Kidney glomerular epithelial cell (primary cell): ENCODE results near the gene GABBR1.
A peak's percentile ranks its signal among the peaks of the same experiment; 100 is the strongest.

Experiments
- DNase-seq: peaks from one replicate; lab custom pipeline; 2025; lab: John Stamatoyannopoulos, UW

GABBR1 gene

DNA sequence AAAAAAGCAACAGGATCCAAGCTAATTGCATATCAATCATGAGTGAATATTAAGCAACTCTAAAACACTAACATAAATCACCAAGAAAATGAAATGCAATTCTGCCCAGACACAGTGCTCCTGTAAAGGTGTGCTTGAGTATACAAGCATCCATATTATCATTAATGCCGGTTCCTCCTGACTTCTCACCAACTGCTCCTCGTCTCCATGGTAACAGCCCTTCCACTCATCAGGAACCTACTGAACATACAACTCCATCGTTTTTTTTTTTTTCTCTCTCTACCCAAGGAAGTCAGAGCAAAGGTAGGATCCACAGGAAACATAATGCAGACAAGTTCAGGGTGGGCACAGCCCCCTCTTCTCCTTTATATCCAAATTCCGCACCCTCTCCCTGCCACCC lies 12.4 kb downstream of the GABBR1 start:
- DNase-seq: no peak

DNA sequence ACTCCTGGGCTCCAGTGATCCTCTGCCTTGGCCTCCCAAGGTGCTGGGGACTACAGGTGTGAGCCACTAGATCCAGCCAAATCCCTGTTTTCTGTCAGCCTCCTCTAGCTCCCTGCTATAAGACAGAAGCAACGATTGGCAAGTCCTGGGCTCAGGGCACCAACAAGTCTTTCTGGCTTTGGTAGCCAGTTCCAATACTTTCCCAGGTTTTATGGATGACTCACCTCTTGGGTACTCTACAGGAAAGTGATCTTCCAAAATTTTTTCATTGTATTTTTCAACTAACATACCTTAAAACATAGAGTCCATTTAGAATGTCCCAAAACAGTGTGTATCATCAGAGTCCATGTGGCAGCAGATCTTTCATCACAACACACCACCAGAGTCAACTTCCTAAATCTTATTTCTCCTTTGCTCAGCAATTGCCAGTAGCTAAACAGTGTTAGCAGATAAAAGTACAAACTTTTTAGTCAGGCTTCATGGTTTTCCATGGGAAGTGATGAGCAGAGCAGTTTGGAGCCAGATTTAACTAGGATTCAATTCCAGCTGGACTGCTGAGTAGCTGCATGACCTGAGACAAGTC lies 13.3 kb downstream of the GABBR1 start:
- DNase-seq: no peak

DNA sequence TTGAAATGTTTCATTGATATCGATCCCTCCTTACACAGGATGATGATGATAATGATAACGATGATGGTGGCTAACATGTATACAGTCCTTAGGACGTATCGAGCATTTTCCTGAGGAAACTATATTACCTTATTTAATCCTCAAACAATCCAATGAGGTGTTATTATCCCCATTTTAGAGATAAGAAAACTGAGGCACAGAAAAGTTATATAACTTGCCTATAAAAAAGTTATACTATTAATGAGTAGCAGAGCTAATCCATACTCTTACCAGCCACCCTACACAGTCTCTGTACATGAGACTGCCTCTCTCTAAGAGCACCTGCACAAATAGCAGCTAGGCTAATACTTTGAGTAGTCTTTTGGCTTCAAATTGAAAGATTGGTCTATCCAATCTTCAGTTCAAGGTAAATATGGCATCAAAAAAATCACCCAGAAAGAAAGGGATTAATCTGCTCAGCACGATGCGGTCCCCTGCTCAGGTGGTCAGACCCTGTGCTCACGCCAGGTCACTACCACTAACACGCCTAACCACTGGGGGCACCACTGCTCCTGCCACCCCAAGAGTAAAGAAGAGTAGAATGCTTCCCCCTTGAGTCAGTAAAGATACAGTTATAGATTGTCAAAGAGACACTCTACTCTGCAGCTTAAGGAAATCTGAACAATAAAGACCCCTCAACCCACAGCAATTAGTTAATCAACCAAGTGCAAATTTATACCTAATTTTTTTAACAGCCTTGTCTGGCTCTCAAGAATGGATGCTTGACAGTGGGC lies 15.0 kb downstream of the GABBR1 start:
- no peak for DNase-seq

- DNase-seq: no peak
Measured at GRCh38 chr6:29611426-29611825, 21.6 kb downstream of the GABBR1 start.

- DNase-seq: no peak
Measured at GRCh38 chr6:29610540-29610939, 22.4 kb downstream of the GABBR1 start.

GRCh38 chr6:29608131-29608530 lies 24.9 kb downstream of the GABBR1 start:
- DNase-seq: no peak

DNA sequence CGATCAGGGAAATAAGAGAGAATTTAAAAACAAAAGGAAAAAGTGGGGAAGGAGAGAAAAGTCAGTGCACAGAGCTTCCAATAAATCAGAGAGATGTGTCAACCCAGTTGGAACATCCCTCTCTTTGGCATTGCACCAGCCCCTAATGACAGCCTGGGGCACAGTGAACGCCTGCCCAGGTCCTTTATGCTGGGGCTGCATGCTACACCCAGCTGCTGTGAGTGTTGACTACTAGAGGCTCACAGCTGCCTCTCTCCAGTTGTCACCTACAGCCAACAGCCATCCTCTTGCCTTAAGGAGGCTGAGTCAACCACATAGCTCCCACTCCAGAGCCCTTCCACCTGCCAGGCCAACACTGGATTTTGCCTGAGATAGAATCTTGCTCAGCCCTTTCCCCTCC lies 29.1 kb downstream of the GABBR1 start:
- no peak for DNase-seq

DNA sequence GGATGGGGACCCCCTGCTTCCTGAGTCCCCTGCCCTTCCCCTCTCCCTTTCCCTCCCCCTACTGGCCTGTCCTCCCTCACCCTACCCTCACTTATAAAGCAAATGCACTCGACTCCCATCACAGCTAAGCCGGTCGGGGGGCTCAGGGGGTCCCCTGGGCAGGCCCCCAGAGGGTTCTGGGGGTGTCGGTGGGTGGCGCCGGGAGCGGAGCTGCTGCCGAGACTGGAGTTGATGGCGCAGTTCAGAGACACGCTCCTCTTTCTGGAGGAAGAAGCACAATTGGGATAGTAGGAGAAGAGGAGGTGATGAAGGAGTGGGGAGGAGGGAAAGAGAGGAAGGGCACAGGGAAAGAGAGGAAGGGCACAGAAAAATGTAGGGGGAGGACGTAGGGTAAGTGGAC lies 29.5 kb downstream of the GABBR1 start:
- no peak for DNase-seq

DNA sequence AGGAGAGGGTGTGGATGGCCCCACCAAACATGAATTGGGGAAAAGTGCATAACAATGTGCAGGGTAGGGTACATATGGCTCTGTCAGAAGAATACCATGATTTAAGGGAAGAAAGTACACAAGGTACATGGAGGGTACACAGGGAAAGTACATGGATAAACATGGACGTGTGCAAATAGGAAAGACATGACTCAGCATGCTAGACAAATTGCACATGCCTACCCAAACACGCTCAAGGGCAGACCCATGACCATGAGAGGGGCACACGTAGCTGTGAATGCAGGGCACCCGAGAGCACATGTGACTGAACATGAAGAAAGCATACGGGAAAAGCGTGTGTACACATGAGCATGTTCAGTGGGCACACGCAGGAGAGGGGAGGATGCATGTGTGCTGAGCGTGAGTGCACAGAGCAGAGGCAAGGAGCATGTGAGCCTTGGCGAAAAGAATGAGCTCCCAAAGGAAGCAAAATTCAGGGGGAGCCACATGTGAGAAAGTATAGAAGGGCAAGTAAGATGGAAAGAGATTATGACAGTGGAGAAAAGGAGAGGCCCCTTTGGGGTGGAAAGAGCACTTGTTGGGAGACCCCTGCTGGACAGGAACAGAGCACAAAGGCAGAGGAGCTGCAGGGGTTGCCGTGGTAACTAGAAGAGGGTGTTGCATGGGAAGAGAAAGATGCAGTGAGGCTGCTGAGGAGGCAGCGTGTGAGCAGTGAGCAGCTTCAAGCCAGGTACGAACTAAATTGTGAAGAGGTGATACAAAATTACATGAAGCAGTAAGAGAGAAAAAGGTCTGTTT lies 30.2 kb downstream of the GABBR1 start:
- no peak for DNase-seq

DNA sequence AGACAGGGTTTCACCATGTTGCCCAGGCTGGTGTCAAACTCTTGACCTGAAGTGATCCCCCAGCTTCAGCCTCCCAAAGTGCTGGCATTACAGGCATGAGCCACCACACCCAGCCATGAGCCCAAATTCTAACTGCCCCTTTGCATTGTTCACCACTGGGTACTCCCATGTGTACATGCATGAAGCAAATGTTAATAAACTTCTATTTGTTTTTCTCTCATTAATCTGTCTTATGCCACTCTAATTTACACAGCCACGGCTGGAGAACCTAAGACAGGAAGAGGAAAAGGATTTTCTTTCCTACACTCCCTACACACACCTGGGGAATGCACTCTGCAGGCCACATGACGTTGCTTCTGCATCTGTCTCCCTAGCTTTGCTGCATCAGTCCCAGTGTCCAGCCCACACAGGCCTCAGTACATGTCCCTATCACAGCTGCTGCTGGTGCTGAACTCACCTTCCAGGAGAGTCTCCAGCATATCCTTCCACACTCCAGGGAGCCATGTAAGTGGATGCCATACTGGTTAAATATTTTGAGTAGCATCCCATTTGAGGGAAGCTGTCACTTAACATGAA lies 34.7 kb downstream of the GABBR1 start:
- DNase-seq: no peak

DNA sequence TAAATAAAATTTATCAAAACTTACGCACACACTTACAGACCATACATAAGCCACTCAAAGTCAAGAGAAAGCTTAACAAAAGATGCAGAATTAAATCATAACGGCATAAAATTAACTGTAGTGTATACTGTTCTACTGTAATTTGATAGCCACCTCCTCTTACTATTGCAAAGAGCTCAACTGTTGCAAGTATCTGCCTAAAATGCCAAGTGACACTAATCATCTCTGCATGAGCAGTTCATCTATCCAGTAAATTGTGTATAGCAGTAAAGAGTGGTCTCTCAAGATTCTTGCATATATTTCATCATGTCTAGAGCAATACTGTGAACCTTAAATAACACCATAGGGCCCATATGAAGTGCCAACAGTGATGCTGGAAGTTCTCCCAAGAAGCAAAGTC lies 35.8 kb downstream of the GABBR1 start:
- DNase-seq: no peak

GRCh38 chr6:29596381-29596900 lies 36.5 kb downstream of the GABBR1 start:
- no peak for DNase-seq

DNA sequence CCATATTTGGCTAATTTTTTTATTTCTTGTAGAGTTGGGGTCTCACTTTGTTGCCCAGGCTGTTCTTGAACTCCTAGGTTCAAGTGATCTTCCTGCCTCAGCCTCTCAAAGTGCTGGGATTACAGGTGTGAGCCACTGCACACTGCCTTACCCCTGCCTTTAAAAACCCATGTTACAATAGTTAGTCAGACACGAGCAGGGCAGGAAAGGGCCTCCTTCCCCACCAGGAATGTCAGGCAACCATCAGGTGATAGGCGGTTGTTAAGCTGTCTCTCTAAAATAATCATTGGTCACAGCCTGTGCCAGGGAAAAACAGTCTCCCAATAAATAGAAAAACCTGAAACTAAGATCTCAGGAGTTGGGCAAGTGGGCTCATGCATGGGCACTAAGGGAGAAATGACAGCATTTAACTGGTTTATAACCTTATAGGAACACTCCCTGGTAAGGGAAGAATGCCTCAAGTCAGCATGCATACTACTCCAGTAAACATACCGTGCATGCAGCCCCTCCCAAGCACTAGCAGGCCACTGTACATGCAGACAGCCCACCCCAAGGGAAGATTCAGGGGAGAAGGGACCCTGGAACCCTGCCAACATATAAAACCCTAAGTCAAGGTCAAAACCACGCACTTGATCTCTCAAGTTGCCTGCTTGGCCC lies 39.7 kb downstream of the GABBR1 start:
- DNase-seq: no peak

DNA sequence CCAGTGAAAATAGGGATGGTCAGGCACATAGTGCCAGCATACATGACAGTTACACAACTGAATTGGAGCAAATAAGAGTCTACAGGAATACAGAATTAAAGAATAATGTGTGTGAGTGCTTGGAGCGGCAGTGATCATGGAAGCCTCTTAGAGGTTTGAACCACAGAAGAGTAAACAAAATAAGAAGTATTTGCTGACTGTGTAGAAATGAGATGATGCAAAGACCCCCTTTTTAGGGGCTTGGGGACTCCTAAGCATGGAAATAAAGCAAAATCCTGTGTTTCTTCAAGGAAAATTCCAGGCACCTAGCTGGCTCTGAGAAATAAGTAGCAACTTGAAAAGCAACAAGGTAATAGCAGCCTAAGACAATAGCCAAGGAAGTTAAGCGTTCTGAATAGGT lies 41.3 kb downstream of the GABBR1 start:
- DNase-seq: no peak

- DNase-seq: no peak
Measured at GRCh38 chr6:29590218-29590808, 42.7 kb downstream of the GABBR1 start.

GRCh38 chr6:29589423-29590048 lies 43.4 kb downstream of the GABBR1 start:
- DNase-seq: peak; percentile 59

- no peak for DNase-seq
Measured at GRCh38 chr6:29584821-29585220, 48.2 kb downstream of the GABBR1 start, which contains the start of gene OR2H2. TSS of gene OR2H2 (plus strand) at chr6:29585121. CDS start at chr6:29587945, 2,824 bp downstream.

DNA sequence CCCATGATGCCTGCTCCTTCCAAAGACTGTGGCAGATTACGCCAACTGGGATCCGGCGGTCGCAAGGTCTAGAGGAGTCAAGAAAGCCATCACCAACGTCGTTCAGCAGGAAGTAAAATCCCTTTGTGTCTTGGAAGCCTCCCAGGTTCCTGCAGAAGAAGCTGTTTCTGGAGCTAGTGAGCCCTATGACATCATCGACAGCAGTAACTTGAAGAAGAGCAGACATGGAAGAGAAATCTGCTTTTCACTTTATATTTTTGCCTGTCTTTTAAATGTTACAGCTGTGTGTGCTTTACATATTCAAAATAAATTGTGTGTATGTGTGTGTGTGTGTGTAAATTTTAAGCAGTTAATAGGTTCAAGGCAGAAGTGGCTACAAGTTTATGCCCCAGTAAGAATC lies 55.4 kb downstream of the GABBR1 start:
- DNase-seq: no peak

GRCh38 chr6:29576056-29576455 lies 56.9 kb downstream of the GABBR1 start:
- no peak for DNase-seq

GRCh38 chr6:29567991-29568390 lies 65.0 kb downstream of the GABBR1 start:
- DNase-seq: no peak

DNA sequence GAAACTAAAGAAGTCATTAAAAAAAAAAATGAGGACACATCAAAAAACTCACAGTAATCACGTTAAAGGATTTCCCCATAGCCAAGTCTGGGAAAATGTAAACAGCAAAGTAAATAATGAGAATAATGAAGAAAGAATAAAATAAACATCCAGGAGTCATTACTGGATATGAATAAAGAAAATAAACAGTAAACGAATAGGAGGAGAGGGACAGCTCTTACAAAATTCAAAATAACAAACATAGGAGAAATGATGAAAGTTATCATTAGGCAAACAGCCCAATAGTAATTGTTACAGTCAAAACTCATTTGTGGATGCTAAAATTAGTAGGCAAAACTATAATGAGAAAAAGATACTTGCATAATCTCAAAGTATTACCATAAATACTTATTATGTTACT lies 65.4 kb downstream of the GABBR1 start:
- no peak for DNase-seq
